ENCODE results near the gene GARIN5B.

The GARIN5B gene

GRCh38 chr19:55368701-55369563 lies 5.9 kb upstream of the GARIN5B start:
- no peak for DNase-seq

- DNase-seq = no peak
Observed at GRCh38 chr19:55368106-55368505, 5.0 kb upstream of the GARIN5B start.

DNA sequence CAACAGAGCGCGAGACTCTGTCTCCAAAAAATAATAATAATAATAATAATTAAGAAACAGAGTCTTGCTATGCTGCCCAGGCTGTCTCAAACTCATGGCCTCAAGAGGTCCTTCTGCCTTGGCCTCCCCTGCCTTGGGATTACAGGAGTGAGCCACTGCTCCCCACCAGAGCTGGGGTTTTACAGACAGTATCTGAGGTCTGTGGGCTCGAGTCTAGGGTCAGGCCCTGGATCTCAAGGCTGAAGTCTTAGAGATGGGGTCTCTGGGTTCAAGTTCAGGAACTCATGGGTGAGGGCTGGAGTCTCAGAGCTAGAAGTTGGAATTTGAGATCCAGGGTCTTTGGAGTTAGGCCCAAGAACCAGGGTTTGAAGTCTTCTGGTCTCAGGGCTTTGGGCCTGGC lies 3.7 kb upstream of the GARIN5B start:
- no peak for DNase-seq

GRCh38 chr19:55365964-55366363 lies 2.9 kb upstream of the GARIN5B start:
- no peak for DNase-seq

- no peak for DNase-seq
Observed at GRCh38 chr19:55365245-55365644, 2.2 kb upstream of the GARIN5B start.

GRCh38 chr19:55362174-55362989 lies 678 bp downstream of the GARIN5B start:
- DNase-seq = no peak

- no peak for DNase-seq
Observed at GRCh38 chr19:55360902-55361301, 2.2 kb downstream of the GARIN5B start.

DNA sequence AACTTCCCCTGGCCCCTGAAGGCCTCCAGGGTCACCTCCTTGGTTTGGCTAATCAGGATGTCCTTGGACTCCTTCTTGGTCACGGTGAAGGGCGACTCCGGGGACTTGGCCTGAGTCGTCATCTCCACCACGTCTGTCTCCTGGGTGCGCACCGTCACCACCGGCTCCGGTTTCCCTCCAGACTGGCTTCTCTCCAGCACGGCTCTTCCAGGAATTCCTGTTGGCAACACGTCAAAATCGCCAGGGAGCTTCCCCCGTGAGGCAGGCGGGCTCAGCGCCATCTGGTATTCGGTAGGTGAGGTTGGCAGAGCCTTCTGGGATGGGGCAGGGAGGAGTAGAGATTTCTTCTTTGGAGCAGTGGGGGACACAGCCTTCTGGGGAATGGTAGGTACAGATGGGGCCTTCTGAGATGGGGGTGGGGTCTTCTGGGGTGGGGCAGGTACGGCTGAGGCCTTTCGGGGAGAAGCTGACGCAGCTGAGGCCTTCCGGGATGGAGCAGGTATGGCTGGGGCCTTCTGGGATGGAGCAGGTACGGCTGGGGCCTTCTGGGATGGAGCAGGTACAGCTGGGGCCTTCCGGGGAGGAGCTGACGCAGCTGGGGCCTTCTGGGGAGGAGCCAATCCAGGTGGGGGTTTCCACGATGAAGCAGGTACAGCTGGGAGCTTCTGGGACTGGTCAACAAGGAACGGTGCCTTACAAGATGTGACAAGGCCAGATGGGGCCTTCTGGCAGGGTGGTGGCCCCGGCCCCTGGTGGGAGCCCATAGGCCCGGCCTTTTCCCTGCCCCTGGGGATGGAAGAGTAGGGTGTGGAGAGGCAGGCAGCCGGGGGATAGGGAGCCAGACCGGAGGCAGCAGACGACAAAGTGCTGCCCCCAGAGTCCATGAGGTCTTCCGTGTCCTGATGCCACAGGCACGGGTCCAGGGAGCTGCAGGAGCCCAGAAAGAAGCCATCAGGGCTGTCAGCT lies 3.8 kb downstream of the GARIN5B start:
- DNase-seq = no peak

DNA sequence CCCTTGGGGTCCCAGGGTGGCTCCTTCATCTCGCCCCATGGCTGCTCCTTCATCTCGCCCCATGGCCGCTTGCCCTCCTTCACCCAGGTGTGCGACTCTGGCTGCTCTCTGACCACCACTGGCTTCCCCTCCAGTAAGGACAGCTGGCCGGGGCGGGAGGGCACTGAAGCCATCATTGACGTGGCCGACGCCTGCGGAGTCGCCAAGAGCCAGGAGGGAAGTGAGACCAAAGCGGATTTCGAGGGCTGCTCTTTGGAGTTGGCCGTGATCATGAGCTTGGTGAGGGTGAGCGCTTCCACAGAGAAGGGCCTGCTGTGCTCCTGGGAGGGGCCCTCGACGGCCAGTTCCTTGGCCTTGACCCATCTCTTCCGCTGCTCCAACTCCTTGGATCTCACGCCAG lies 4.6 kb downstream of the GARIN5B start:
- no peak for DNase-seq

GRCh38 chr19:55355213-55355821 lies 7.7 kb downstream of the GARIN5B start:
- DNase-seq = no peak

- DNase-seq = no peak
Observed at GRCh38 chr19:55354698-55355212, 8.3 kb downstream of the GARIN5B start, which contains the start of gene COX6B2. TSS of gene COX6B2 (minus strand) at chr19:55354719. CDS start at chr19:55354521, 198 bp downstream.

GRCh38 chr19:55353803-55354697 lies 9.0 kb downstream of the GARIN5B start:
- DNase-seq = peak; percentile 55

- DNase-seq = no peak
Observed at GRCh38 chr19:55353356-55353802, 9.7 kb downstream of the GARIN5B start.

DNA sequence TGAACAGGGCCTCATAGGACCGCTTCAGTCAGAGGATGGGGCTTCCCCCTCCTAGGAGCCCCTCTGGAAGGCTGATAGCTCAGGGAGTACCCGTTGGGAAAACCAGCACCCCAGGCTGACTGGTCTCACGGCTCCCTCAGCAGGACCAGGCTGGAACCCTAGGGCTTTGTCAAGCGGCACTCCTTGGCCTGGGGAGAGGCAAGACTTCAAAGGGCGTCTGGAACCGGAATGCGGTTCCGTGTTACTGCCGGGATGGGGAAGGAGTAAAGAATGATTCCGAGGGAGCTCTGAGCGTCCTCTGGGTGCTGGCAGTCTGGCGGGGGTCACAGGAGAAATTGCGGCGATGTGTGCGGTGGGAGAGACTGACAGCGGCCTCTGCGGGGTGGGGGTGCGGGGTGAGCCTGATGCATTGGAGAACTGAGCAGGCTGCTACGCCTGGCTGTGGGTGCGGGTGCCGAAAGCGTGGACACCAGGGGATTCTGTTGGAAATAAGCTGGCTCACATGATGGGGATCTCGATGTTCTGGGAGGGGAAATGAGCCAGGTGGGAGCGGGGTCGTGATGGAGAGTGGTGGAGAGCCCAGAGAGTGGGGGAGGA lies 10.4 kb downstream of the GARIN5B start:
- DNase-seq = no peak

DNA sequence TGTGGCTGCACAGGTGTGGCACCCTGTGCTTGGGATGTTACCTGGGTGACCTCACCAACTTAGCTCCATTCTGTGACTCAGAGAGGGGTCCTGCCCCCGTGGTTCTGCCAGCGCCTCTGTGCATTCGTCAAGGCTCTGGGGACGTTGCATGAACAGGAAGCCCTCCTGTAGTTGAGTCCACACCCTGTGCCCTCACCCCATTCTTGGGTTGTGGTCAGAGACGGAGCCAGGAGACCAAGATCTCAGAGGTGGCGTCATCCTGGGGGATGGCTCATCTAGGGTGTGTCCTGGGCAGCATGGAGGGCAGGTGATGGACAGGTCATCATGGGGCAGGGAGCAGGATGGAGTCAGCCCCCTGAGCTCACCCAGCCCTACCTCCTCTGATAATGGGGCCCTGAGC lies 11.0 kb downstream of the GARIN5B start:
- DNase-seq = no peak

DNA sequence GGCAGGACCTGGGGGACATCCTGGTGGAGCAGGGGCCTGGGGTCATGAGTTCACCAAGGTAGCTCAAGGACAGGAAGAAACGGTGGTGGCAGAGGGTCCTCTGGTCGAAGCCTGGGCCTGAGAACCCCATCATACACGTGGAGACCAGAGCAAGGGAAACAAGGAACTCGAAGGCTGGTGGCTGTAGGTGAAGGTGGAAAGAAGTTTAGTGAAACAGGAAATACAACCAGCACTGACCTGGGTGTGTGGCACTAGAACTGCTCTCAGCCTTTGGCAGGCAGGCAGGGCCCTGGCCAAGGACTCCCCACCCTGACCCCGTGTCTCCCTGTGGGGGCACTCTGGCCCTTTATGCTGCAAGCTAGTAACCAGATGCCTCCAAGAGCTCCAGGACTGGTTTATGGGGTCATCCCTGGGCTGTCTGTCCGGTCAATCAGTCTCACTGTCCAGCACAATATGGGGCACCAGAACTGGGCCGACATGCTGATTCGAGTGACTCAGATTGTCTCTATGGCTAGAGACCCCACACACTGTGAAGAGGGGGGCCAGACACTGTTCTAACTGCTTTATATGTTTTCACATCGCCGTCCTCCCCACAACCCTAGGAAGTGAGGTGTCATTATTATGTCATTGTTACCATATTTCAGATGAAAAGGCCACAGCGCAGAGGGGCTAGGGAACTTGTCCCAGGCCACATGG lies 12.3 kb downstream of the GARIN5B start:
- DNase-seq = no peak

GRCh38 chr19:55348317-55349034 lies 14.6 kb downstream of the GARIN5B start:
- DNase-seq = no peak

- DNase-seq = no peak
Observed at GRCh38 chr19:55347442-55348009, 15.5 kb downstream of the GARIN5B start.
